ENCODE measurements around the gene SCAI. TPM values are rescaled to one million over a fixed set of nuclear protein-coding genes. Genes with fewer than 3 reads are reported as not detected.

Gene SCAI
- total and polyA plus RNA-seq, 9 of the 15 experiments (the other 6 are each of a cell fraction or from before 2014, with no cell fraction given), result 0.70 to 12.4 (median 4.2) TPM

DNA sequence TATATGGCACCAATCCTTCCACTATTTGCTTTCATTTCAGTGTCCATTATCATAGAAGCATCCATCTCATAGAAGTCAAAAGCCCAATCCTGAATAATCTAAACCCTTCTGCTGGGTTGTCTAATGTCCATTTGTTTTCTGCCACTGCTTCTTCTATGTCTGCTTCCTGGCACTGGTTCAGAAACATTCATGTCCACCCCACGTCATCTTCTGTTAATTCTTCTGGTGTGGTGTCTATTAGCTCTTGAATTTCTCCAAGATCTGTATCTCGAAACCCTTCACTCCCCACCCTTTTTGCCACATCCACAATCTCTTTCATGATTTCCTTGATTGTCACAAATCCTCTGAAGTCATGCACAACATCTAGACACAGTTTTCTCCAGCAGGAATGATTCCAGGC lies 179.3 kb downstream of the SCAI start (continued):
- TF ChIP-seq ZBTB17 (CRISPR knock-in tag; IDR thresholded peaks at IDR 0.05) (no peak), MTA3 (IDR thresholded peaks at IDR 0.05; ENCODE audit: borderline replicate concordance) (no peak), ZNF197 (CRISPR knock-in tag; IDR thresholded peaks at IDR 0.05; ENCODE audit: low read depth) (no peak), WHSC1 (IDR thresholded peaks at IDR 0.05; ENCODE audit: low read length) (no peak), ESRRA (IDR thresholded peaks at IDR 0.05; ENCODE audit: borderline replicate concordance, low read depth) (no peak), CHD4 (IDR thresholded peaks at IDR 0.05; ENCODE audit: insufficient read depth, insufficient replicate concordance, low read depth, low read length, poor library complexity, severe bottlenecking) (no peak), ZNF584 (CRISPR knock-in tag; IDR thresholded peaks at IDR 0.05; ENCODE audit: low read depth) (0 out of 2 replicates have a peak, but pooled peaks have one; percentile 27), PYGO2 (tag; IDR thresholded peaks at IDR 0.05) (no peak), ARNT (IDR thresholded peaks at IDR 0.05) (no peak), ZNF644 (tag; IDR thresholded peaks at IDR 0.05; ENCODE audit: low read depth) (no peak), NFIC (IDR thresholded peaks at IDR 0.05) (peak; percentile 35), CBFA2T2 (conservative IDR thresholded peaks at IDR 0.05) (no peak), CEBPZ (IDR thresholded peaks at IDR 0.05; ENCODE audit: borderline replicate concordance, low read depth, low read length) (no peak), KAT2B (IDR thresholded peaks at IDR 0.05; ENCODE audit: low read depth, low read length) (no peak), RFX1 (IDR thresholded peaks at IDR 0.05) (no peak), TCF3 (CRISPR knock-in tag; IDR thresholded peaks at IDR 0.05) (no peak), XRCC5 (IDR thresholded peaks at IDR 0.05; ENCODE audit: low read depth, low read length) (no peak), ZNF707 (CRISPR knock-in tag; conservative IDR thresholded peaks at IDR 0.05) (no peak), ETV1 (tag; conservative IDR thresholded peaks at IDR 0.05; ENCODE audit: low read depth) (no peak), FOXA1 (IDR thresholded peaks at IDR 0.05; ENCODE audit: borderline replicate concordance) (no peak), CSDE1 (IDR thresholded peaks at IDR 0.05) (0 out of 4 replicates have a peak, but pooled peaks of 1 of the 2 experiments have one; percentile 40), MAFK (IDR thresholded peaks at IDR 0.05; ENCODE audit: low read length) (no peak), MAZ (CRISPR knock-in tag; conservative IDR thresholded peaks at IDR 0.05 in 1 of 2, IDR thresholded peaks at IDR 0.05 in 1 of 2) (no peak)

Data from K562 (cell line).